ENCODE data around the gene KDELR1. TPM values are rescaled to one million over a fixed set of nuclear protein-coding genes. Genes with fewer than 3 reads are reported as not detected.
A peak's percentile ranks its signal among the peaks of the same experiment; 100 is the strongest.

The KDELR1 gene
- total and polyA plus RNA-seq, 2 of the 13 experiments (the other 11 are each of a cell fraction or from before 2014, with no cell fraction given): 134 to 185 TPM

GRCh38 chr19:48354332-48354992 is 36.9 kb downstream of the KDELR1 start (continued):
- TF ChIP-seq ZNF18 (CRISPR knock-in tag; IDR thresholded peaks at IDR 0.05; ENCODE audit: insufficient replicate concordance) (no peak), RARG (CRISPR knock-in tag; IDR thresholded peaks at IDR 0.05; ENCODE audit: low read depth) (no peak), ZNF660 (CRISPR knock-in tag; IDR thresholded peaks at IDR 0.05; ENCODE audit: borderline replicate concordance, low read depth) (no peak), RAD21 (CRISPR knock-in tag; IDR thresholded peaks at IDR 0.05) (no peak), POLR2AphosphoS5 (IDR thresholded peaks at IDR 0.05; ENCODE audit: low read depth, low read length) (no peak), EHMT2 (IDR thresholded peaks at IDR 0.05; ENCODE audit: borderline replicate concordance, low read depth, low read length) (no peak; the same call in 1 of the 2 replicates), GTF2F1 (IDR thresholded peaks at IDR 0.05; ENCODE audit: low read length) (no peak), ATM (IDR thresholded peaks at IDR 0.05; ENCODE audit: borderline replicate concordance) (no peak), ZNF414 (CRISPR knock-in tag; IDR thresholded peaks at IDR 0.05) (peak; percentile 72; the same call in 1 of the 2 replicates), SCMH1 (CRISPR knock-in tag; IDR thresholded peaks at IDR 0.05; ENCODE audit: borderline replicate concordance) (no peak), ZBTB3 (CRISPR knock-in tag; IDR thresholded peaks at IDR 0.05; ENCODE audit: borderline replicate concordance, low read depth) (0 out of 2 replicates have a peak, but pooled peaks have one; percentile 27), CSRNP1 (CRISPR knock-in tag; IDR thresholded peaks at IDR 0.05) (no peak), ZNF816 (CRISPR knock-in tag; IDR thresholded peaks at IDR 0.05; ENCODE audit: borderline replicate concordance) (peak; percentile 72; the same call in 1 of the 2 replicates), SALL1 (CRISPR knock-in tag; IDR thresholded peaks at IDR 0.05) (peak; percentile 95), FOXJ3 (CRISPR knock-in tag; IDR thresholded peaks at IDR 0.05; ENCODE audit: borderline replicate concordance) (peak; percentile 88), TEAD2 (CRISPR knock-in tag; IDR thresholded peaks at IDR 0.05) (no peak), ZNF570 (CRISPR knock-in tag; IDR thresholded peaks at IDR 0.05; ENCODE audit: borderline replicate concordance) (no peak), DR1 (CRISPR knock-in tag; IDR thresholded peaks at IDR 0.05) (no peak), ZNF101 (CRISPR knock-in tag; IDR thresholded peaks at IDR 0.05; ENCODE audit: borderline replicate concordance, low read depth) (no peak), AHDC1 (CRISPR knock-in tag; IDR thresholded peaks at IDR 0.05; ENCODE audit: borderline replicate concordance) (peak; percentile 88)

Measured in HepG2 (cell line).